DND-41 (cell line): ENCODE results near the gene KRT6B.

ENCODE experiments used
- ATAC-seq: fragments of 200-7000 bp; cut with Tn5 transposase; 3 replicates; pipeline ENCODE4 v1.9.1; 2021; ENCODE audit warnings: low read depth; ENCODE audit not compliant: insufficient read depth
- DNase-seq: peaks from one replicate; pipeline ENCODE4 v3.0.0-alpha.2; 2020
- H2AFZ ChIP-seq: 2 replicates; pipeline ENCODE4 v1.6.0; 2012; ENCODE audit warnings: low read depth, low read length
- H3K27ac ChIP-seq: 2 replicates; pipeline ENCODE4 v1.5.1; 2012; ENCODE audit warnings: low read length, inconsistent platforms
- H3K27me3 ChIP-seq: fragments of 200-600 bp; sonication (generic); 2 replicates; pipeline ENCODE4 v1.6.0; 2012; ENCODE audit warnings: low read length, mild to moderate bottlenecking, inconsistent platforms; ENCODE audit not compliant: insufficient read depth, poor library complexity
- H3K36me3 ChIP-seq: 2 replicates; pipeline ENCODE4 v1.5.1; 2012; ENCODE audit warnings: low read length, inconsistent platforms; ENCODE audit not compliant: insufficient read depth
- H3K4me1 ChIP-seq: 2 replicates; pipeline ENCODE4 v1.5.1; 2012; ENCODE audit warnings: mild to moderate bottlenecking, low read length; ENCODE audit not compliant: insufficient read depth
- H3K4me2 ChIP-seq: 2 replicates; pipeline ENCODE4 v1.6.0; 2012; ENCODE audit warnings: mild to moderate bottlenecking, moderate library complexity, low read length, inconsistent platforms; ENCODE audit not compliant: insufficient read depth
- H3K4me3 ChIP-seq, 2 experiments: fragments of 200-600 bp in 1 of 2; shearing (Covaris generic) in 1 of 2; 2 replicates each; pipeline ENCODE4 v1.5.1; 2012 to 2016; ENCODE audit warnings: inconsistent platforms in 2 of 2, low read length in 2 of 2, mild to moderate bottlenecking in 2 of 2, low read depth in 1 of 2, moderate library complexity in 1 of 2
- H3K79me2 ChIP-seq: 2 replicates; pipeline ENCODE4 v1.6.0; 2012; ENCODE audit warnings: low read length, inconsistent platforms; ENCODE audit not compliant: insufficient read depth
- H3K9ac ChIP-seq: 2 replicates; pipeline ENCODE4 v1.6.0; 2012; ENCODE audit warnings: low read depth, mild to moderate bottlenecking, inconsistent platforms, low read length, moderate library complexity
- H3K9me3 ChIP-seq: 2 replicates; pipeline ENCODE4 v1.5.1; 2012; ENCODE audit warnings: low read length, moderate library complexity, mild to moderate bottlenecking, inconsistent platforms; ENCODE audit not compliant: insufficient read depth, severe bottlenecking
- H4K20me1 ChIP-seq: 2 replicates; pipeline ENCODE4 v1.6.0; 2012; ENCODE audit warnings: low read length; ENCODE audit not compliant: insufficient read depth
- EZH2 ChIP-seq: IDR thresholded peaks from 3 replicates; pipeline ENCODE4 v1.6.1; 2012; ENCODE audit warnings: borderline replicate concordance, low read depth, mild to moderate bottlenecking, moderate library complexity, low read length, inconsistent platforms; ENCODE audit not compliant: severe bottlenecking
- TF ChIP-seq, protein P1 (sequence below): IDR thresholded peaks from 2 replicates; pipeline ENCODE4 v1.5.1; 2012; ENCODE audit warnings: borderline replicate concordance, low read length, moderate library complexity, mild to moderate bottlenecking; ENCODE audit not compliant: poor library complexity, severe bottlenecking; ENCODE audit errors: extremely low read depth

Gene KRT6B

DNA sequence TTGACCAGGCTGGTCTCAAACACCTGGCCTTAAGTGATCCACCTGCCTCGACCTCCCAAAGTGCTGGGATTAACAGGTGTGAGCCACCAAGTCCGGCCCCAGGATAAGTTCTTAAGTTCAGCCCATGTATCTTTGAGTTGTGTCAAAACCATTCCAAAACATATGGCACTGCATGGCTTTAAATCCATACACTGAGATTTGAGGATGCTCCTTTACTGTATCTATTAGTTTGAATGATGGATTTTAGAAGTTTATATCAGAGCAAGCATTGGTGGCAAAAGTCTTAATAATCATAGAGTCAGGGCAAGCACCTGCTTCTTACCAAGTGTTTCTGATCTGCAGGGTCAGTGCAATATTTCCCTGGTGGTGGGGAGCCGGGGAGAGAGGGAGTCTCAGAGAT is 6.1 kb downstream of the KRT6B start:
- H4K20me1 ChIP-seq: no peaks in the 10 kb centered on the region
- ATAC-seq (no peak), DNase-seq (no peak)
- no peaks in the 10 kb centered on the region for H3K36me3 ChIP-seq
- no peak overlapping the region for H3K27ac ChIP-seq
- no peak overlapping the region for H3K4me2 ChIP-seq
- H2AFZ ChIP-seq: no peak overlapping the region
- no peaks in the 10 kb centered on the region for H3K79me2 ChIP-seq
- no peaks in the 10 kb centered on the region for H3K4me1 ChIP-seq
- H3K27me3 ChIP-seq: peaks cover 16% of the 10 kb centered on the region
- no peak overlapping the region for H3K9ac ChIP-seq
- no peak for TF ChIP-seq EZH2
- TF ChIP-seq, protein P1, sequence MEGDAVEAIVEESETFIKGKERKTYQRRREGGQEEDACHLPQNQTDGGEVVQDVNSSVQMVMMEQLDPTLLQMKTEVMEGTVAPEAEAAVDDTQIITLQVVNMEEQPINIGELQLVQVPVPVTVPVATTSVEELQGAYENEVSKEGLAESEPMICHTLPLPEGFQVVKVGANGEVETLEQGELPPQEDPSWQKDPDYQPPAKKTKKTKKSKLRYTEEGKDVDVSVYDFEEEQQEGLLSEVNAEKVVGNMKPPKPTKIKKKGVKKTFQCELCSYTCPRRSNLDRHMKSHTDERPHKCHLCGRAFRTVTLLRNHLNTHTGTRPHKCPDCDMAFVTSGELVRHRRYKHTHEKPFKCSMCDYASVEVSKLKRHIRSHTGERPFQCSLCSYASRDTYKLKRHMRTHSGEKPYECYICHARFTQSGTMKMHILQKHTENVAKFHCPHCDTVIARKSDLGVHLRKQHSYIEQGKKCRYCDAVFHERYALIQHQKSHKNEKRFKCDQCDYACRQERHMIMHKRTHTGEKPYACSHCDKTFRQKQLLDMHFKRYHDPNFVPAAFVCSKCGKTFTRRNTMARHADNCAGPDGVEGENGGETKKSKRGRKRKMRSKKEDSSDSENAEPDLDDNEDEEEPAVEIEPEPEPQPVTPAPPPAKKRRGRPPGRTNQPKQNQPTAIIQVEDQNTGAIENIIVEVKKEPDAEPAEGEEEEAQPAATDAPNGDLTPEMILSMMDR: no peak
- no peaks in the 10 kb centered on the region for H3K9me3 ChIP-seq
- no peak overlapping the region for H3K4me3 ChIP-seq

DNA sequence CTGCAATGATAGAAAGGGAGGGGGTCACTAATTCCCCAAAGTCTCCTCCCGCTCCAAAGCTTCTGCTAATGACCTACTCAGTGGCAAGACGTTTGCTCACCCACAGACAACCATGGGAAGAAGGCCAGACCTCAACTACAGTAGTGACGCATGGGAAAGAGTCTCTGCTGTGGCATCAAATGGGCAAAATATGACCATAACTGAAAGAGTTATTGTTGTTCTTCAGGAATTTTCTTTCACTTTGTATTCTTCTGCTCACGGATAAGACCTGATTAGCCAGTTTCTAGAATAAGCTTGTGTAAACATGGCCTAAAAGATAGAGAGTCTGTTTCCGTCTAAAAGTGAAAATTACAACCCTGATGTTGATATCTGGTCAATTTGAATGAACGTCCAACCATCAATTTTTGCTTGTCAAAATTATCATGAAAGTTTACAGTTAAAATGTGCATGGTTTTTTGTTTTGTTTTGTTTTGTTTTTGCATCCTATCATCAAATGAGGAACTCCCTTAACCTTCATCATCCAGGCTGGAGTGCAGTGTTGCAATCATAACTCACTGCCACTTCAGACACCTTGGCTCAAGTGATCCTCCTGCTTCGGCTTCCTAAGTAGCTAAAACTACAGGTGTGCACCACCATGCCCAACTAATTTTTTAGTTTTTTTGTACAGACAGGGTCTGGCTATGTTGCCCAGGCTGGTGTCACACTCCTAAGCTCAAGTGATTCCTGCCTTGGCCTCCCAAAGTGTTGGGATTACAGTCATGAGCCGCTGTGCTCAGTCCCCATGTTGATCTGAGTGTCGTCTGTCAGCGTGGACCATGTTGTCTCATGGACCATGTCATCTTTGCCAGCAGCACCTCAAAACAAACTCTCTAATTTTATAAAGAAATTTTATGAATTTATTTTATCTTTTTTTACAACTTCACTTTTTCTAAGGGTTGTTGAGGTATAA is 7.0 kb downstream of the KRT6B start:
- ATAC-seq (no peak), DNase-seq (no peak)
- Histone ChIP-seq H3K4me1 (no peaks in the 10 kb centered on the region), H3K9ac (no peak overlapping the region), H3K79me2 (no peaks in the 10 kb centered on the region), H3K36me3 (no peaks in the 10 kb centered on the region), H2AFZ (no peak overlapping the region), H3K4me2 (no peak overlapping the region), H3K27ac (no peak overlapping the region), H3K4me3 (no peak overlapping the region), H3K27me3 (peaks cover 16% of the 10 kb centered on the region), H4K20me1 (no peaks in the 10 kb centered on the region), H3K9me3 (no peaks in the 10 kb centered on the region)
- TF ChIP-seq, protein P1: no peak

GRCh38 chr12:52443966-52444365 is 8.0 kb downstream of the KRT6B start:
- no peak for ATAC-seq
- no peak overlapping the region for H3K4me3 ChIP-seq
- H4K20me1 ChIP-seq: no peaks in the 10 kb centered on the region
- no peaks in the 10 kb centered on the region for H3K79me2 ChIP-seq
- H3K4me1 ChIP-seq: no peaks in the 10 kb centered on the region
- no peak overlapping the region for H2AFZ ChIP-seq
- H3K9ac ChIP-seq: no peak overlapping the region
- DNase-seq: no peak
- no peak overlapping the region for H3K27ac ChIP-seq
- no peaks in the 10 kb centered on the region for H3K9me3 ChIP-seq
- peaks cover 16% of the 10 kb centered on the region for H3K27me3 ChIP-seq
- no peaks in the 10 kb centered on the region for H3K36me3 ChIP-seq
- TF ChIP-seq, protein P1: no peak
- TF ChIP-seq EZH2: no peak
- no peak overlapping the region for H3K4me2 ChIP-seq
